Left forelimb (tissue), 1 donor: ENCODE data around the gene SFTPD.

Experiments
- DNase-seq: peaks from one replicate; pipeline ENCODE4 v3.0.0-alpha.2; 2018; ENCODE audit warnings: low spot score

SFTPD gene

GRCh38 chr10:79944428-79945395, 4.2 kb downstream of the SFTPD start:
- DNase-seq = peak; percentile 59

GRCh38 chr10:79943871-79944270, 5.0 kb downstream of the SFTPD start:
- DNase-seq = no peak

- DNase-seq = peak; percentile 45
Measured at GRCh38 chr10:79942261-79943185, 6.4 kb downstream of the SFTPD start.

GRCh38 chr10:79941585-79942210, 7.2 kb downstream of the SFTPD start:
- peak; percentile 38 for DNase-seq

- no peak for DNase-seq
Measured at GRCh38 chr10:79941146-79941545, 7.8 kb downstream of the SFTPD start.

GRCh38 chr10:79940431-79940830, 8.5 kb downstream of the SFTPD start:
- DNase-seq = peak; percentile 38

- DNase-seq = peak; percentile 40
Measured at GRCh38 chr10:79939969-79940368, 8.9 kb downstream of the SFTPD start.

GRCh38 chr10:79938728-79939406, 10.0 kb downstream of the SFTPD start:
- peak; percentile 60 for DNase-seq

GRCh38 chr10:79937701-79938151, 11.2 kb downstream of the SFTPD start:
- peak; percentile 68 for DNase-seq

GRCh38 chr10:79936625-79937615, 12.0 kb downstream of the SFTPD start:
- peak; percentile 53 for DNase-seq

- no peak for DNase-seq
Measured at GRCh38 chr10:79933961-79934360, 14.9 kb downstream of the SFTPD start.

GRCh38 chr10:79932841-79933379, 16.0 kb downstream of the SFTPD start:
- peak; percentile 45 for DNase-seq

- DNase-seq = no peak
Measured at GRCh38 chr10:79932307-79932706, 16.6 kb downstream of the SFTPD start.

- peak; percentile 34 for DNase-seq
Measured at GRCh38 chr10:79930751-79931150, 18.2 kb downstream of the SFTPD start.

- peak; percentile 4 for DNase-seq
Measured at GRCh38 chr10:79930267-79930666, 18.6 kb downstream of the SFTPD start.

- peak; percentile 84 for DNase-seq
Measured at GRCh38 chr10:79929409-79929904, 19.4 kb downstream of the SFTPD start.

GRCh38 chr10:79928028-79928583, 20.8 kb downstream of the SFTPD start:
- DNase-seq = peak; percentile 45

GRCh38 chr10:79927111-79927828, 21.6 kb downstream of the SFTPD start:
- DNase-seq = no peak

GRCh38 chr10:79926037-79926436, 22.9 kb downstream of the SFTPD start:
- no peak for DNase-seq
